Glutamatergic neuron (in vitro differentiated cells): ENCODE data around the gene EBP. TPM values are rescaled to one million over a fixed set of nuclear protein-coding genes. Genes with fewer than 3 reads are reported as not detected.

Experiments used
- DNase-seq: peaks from one replicate; pipeline ENCODE4 v3.0.0; 2022
- H3K27ac Mint-ChIP-seq: one replicate; pipeline ENCODE4 v1.8.0; 2020; ENCODE audit warnings: mild to moderate bottlenecking, mixed read lengths, inconsistent platforms; ENCODE audit not compliant: unreplicated experiment
- H3K27me3 Mint-ChIP-seq: one replicate; pipeline ENCODE4 v1.8.0; 2020; ENCODE audit warnings: mild to moderate bottlenecking, moderate library complexity, mixed read lengths, inconsistent platforms; ENCODE audit not compliant: unreplicated experiment
- H3K36me3 Mint-ChIP-seq: one replicate; pipeline ENCODE4 v1.8.0; 2020; ENCODE audit warnings: mild to moderate bottlenecking, mixed read lengths, inconsistent platforms; ENCODE audit not compliant: unreplicated experiment
- H3K4me1 Mint-ChIP-seq: one replicate; pipeline ENCODE4 v1.8.0; 2020; ENCODE audit warnings: mild to moderate bottlenecking, low read depth, mixed read lengths, inconsistent platforms; ENCODE audit not compliant: unreplicated experiment
- H3K4me3 Mint-ChIP-seq: one replicate; pipeline ENCODE4 v1.8.0; 2020; ENCODE audit warnings: mild to moderate bottlenecking, mixed read lengths, inconsistent platforms; ENCODE audit not compliant: unreplicated experiment
- H3K9me3 Mint-ChIP-seq: one replicate; pipeline ENCODE4 v1.8.0; 2020; ENCODE audit warnings: mild to moderate bottlenecking, moderate library complexity, mixed read lengths, inconsistent platforms; ENCODE audit not compliant: unreplicated experiment
- total RNA-seq: library from RNA; stranded (reverse); fragmentation: NEBNext Ultra II Directional; extraction: Animal tissue kit (Norgen Biotek cat#: 25700); gene quantifications from one replicate; pipeline ENCODE4 v1.2.1, GENCODE V29; 2021; ENCODE audit not compliant: unreplicated experiment
- TF ChIP-seq, protein P1 (sequence below): fragments of 200-600 bp; sonication (generic); IDR thresholded peaks from one replicate; pipeline ENCODE4 v1.5.0; 2021; ENCODE audit not compliant: partially characterized antibody, unreplicated experiment

EBP gene
- total RNA-seq, 1 donor from 2014 or later: 132 TPM

DNA sequence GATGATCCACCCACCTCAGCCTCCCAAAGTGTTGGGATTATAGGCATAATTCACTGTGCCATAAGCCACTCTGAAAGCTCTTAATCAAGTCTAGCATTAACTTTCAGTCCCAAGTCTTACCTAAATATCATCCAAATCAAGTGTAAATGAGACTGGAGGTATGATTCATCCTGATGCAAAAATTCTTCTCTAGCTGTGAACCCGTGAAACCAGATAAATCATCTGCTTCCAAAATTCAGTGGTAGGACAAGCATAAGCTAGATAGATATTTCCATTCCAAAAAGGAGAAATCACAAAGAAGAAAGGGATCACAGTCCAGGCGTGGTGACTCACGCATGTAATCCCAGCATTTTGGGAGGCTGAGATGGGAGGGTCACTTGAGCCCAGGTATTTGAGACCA, 9.1 kb downstream of the EBP start:
- Mint-ChIP-seq H3K36me3 (no peaks in the 10 kb centered on the region), H3K27ac (no peak overlapping the region), H3K4me1 (no peaks in the 10 kb centered on the region), H3K4me3 (no peak overlapping the region), H3K27me3 (peaks cover 2% of the 10 kb centered on the region), H3K9me3 (peaks cover 2% of the 10 kb centered on the region)
- no peak for DNase-seq
- TF ChIP-seq, protein P1, sequence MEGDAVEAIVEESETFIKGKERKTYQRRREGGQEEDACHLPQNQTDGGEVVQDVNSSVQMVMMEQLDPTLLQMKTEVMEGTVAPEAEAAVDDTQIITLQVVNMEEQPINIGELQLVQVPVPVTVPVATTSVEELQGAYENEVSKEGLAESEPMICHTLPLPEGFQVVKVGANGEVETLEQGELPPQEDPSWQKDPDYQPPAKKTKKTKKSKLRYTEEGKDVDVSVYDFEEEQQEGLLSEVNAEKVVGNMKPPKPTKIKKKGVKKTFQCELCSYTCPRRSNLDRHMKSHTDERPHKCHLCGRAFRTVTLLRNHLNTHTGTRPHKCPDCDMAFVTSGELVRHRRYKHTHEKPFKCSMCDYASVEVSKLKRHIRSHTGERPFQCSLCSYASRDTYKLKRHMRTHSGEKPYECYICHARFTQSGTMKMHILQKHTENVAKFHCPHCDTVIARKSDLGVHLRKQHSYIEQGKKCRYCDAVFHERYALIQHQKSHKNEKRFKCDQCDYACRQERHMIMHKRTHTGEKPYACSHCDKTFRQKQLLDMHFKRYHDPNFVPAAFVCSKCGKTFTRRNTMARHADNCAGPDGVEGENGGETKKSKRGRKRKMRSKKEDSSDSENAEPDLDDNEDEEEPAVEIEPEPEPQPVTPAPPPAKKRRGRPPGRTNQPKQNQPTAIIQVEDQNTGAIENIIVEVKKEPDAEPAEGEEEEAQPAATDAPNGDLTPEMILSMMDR: no peak

DNA sequence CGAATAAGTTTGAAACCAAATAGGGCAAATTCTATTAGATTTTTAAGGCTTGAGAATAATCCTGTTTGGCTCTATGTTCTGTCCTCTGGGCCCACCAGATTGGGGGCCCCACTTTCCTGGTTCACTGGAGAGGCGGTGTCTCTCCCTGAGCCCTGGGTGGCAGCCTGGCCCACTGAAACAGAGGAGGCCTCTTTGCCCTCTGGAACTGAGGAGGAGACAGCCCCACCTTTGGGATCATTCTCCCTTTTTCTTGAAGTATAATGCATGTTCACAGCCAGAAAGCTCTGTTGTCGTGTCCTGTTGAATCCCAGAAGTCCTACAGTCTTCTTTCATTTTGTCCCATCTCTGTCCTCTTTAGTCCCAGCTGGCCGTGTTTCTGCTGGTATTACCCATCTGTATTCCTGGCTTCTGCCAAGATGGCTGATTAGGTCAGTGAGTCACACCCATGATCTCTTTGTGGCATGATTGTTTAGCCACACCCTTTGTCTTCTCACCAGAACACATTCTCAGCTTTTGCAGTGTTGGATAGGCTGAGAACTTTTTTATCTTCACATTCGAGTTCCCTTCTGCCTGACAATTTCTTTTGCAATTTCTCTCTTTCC, 9.9 kb downstream of the EBP start:
- Mint-ChIP-seq H3K4me1 (no peaks in the 10 kb centered on the region), H3K36me3 (no peaks in the 10 kb centered on the region), H3K9me3 (peaks cover 2% of the 10 kb centered on the region), H3K27ac (peak overlapping the region; percentile 65), H3K4me3 (no peak overlapping the region), H3K27me3 (peaks cover 2% of the 10 kb centered on the region)
- TF ChIP-seq, protein P1: no peak
- DNase-seq: no peak

DNA sequence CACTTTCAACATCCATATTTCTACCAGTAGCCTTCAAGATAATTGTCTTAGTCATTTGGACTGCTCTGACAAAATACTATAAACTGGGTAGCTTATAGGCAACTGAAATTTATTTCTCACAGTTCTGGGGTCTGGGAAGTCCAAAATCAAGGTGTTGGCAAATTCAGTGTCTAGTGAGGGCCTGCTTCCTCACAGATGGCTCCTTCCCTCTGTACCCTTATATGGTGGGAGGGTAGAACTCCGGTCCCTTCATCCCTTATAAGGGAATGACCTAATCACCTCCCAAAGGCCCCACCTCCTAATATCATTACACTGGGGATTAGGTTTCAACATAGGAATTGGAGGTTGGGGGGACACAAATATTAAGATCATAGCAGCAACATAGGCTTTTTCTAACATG, 10.6 kb downstream of the EBP start:
- Mint-ChIP-seq H3K27me3 (peaks cover 2% of the 10 kb centered on the region), H3K9me3 (peaks cover 2% of the 10 kb centered on the region), H3K4me1 (no peaks in the 10 kb centered on the region), H3K27ac (no peak overlapping the region), H3K36me3 (no peaks in the 10 kb centered on the region), H3K4me3 (no peak overlapping the region)
- DNase-seq: no peak
- TF ChIP-seq, protein P1: no peak

DNA sequence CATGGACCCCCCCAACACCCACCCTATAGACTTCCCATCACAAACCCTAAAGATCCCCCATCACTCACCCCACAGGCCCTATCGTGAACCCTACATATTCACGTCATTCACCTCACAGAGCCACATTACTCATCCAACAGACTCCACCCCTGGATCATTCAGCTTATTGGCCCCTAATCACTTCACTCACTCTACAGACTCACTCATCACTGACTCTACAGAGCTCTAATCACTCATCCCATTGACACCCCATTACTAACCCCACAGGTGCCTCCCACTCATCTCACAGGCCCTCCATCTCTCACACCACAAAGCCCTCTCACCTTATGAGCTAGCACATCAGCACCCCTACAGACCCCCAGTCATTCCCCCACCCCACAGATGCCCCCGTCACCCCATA, 11.6 kb downstream of the EBP start:
- no peak overlapping the region for H3K27ac Mint-ChIP-seq
- peaks cover 2% of the 10 kb centered on the region for H3K27me3 Mint-ChIP-seq
- no peaks in the 10 kb centered on the region for H3K4me1 Mint-ChIP-seq
- DNase-seq: no peak
- no peak overlapping the region for H3K4me3 Mint-ChIP-seq
- H3K9me3 Mint-ChIP-seq: peaks cover 2% of the 10 kb centered on the region
- no peaks in the 10 kb centered on the region for H3K36me3 Mint-ChIP-seq
- TF ChIP-seq, protein P1: no peak

DNA sequence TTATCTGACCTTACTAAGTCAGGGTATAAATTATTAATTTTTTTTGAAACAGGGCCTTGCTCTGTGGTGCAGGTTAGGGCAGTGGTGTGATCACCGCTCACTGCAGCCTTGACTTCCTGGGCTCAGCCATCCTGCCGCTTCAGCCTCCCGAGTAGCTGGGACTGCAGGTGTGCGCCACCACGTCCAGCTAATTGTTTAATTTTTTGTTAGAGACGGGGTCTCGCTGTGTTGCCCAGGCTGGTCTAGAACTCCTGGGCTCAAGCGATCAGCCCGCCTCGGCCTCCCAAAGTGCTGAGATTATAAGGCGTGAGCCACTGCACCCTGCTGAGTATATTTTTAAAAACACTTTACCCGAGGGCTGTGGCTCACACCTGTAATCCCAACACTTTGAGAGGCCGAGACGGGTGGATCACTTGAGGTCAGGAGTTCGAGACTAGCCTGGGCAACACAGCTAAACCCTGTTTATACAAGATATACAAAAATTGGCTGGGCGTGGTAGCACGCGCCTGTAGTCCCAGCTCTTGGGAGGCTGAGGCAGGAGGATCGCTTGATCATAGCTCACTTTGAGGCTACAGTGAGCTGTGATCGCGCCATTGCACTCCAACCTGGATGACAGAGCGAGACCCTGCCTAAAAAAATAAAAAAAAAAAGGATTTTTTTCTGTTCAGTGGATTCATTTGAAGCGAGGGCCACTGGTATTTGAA, 17.2 kb downstream of the EBP start:
- peaks cover 5% of the 10 kb centered on the region for H3K4me1 Mint-ChIP-seq
- DNase-seq: no peak
- H3K4me3 Mint-ChIP-seq: peak overlapping the region; percentile 77
- H3K36me3 Mint-ChIP-seq: no peaks in the 10 kb centered on the region
- peaks cover 4% of the 10 kb centered on the region for H3K9me3 Mint-ChIP-seq
- TF ChIP-seq, protein P1: no peak
- H3K27ac Mint-ChIP-seq: no peak overlapping the region
- H3K27me3 Mint-ChIP-seq: peaks cover 4% of the 10 kb centered on the region
